Measurements from ENCODE around the gene RRBP1.

DNA sequence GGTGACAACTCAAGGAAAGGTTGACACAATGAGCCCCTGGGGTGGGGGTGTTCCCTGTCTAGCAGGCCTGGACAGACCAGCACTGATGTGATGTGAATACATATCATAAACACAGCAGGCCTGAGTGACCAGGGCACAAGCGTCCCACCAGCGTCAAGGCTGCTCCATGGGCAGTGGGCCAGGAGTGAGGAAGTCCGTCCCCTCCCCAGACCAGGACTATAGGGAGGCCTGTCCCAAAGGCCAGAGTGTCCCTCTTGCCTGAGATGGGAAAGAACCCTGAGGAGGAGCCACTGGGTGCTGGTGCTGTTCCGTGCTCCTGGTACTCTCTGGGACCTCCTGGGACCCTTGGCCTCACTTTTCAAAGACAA is 44.6 kb downstream of the RRBP1 start:
- TF ChIP-seq, protein P1, sequence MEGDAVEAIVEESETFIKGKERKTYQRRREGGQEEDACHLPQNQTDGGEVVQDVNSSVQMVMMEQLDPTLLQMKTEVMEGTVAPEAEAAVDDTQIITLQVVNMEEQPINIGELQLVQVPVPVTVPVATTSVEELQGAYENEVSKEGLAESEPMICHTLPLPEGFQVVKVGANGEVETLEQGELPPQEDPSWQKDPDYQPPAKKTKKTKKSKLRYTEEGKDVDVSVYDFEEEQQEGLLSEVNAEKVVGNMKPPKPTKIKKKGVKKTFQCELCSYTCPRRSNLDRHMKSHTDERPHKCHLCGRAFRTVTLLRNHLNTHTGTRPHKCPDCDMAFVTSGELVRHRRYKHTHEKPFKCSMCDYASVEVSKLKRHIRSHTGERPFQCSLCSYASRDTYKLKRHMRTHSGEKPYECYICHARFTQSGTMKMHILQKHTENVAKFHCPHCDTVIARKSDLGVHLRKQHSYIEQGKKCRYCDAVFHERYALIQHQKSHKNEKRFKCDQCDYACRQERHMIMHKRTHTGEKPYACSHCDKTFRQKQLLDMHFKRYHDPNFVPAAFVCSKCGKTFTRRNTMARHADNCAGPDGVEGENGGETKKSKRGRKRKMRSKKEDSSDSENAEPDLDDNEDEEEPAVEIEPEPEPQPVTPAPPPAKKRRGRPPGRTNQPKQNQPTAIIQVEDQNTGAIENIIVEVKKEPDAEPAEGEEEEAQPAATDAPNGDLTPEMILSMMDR (IDR thresholded peaks at IDR 0.05): no peak
- TF ChIP-seq POLR2A (IDR thresholded peaks at IDR 0.05): no peak
